T-helper 17 cell (primary cell): ENCODE data around the gene BACE1-AS. TPM values are rescaled to one million over a fixed set of nuclear protein-coding genes. Genes with fewer than 3 reads are reported as not detected.

Experiments
- ATAC-seq: fragments of 150-1000 bp; cut with Tn5 transposase; 2 replicates; pipeline ENCODE4 v1.10.0; 2021; ENCODE audit warnings: mild to moderate bottlenecking, moderate library complexity
- DNase-seq, 3 donors: peaks; one replicate each; pipeline versions ENCODE4 v3.0.0 to v3.0.0-alpha.2; 2020 to 2021
- H3K9me3 ChIP-seq: one replicate; pipeline ENCODE4 v1.7.0; 2013; ENCODE audit warnings: low read length, mild to moderate bottlenecking; ENCODE audit not compliant: control insufficient read depth, poor library complexity, severe bottlenecking
- H3K27ac Mint-ChIP-seq: one replicate; pipeline ENCODE4 v1.8.0; 2022; ENCODE audit warnings: mild to moderate bottlenecking, moderate library complexity, mixed read lengths
- H3K27me3 Mint-ChIP-seq: one replicate; pipeline ENCODE4 v1.8.0; 2022; ENCODE audit warnings: mixed read lengths
- H3K36me3 Mint-ChIP-seq: one replicate; pipeline ENCODE4 v1.8.0; 2022; ENCODE audit warnings: low read depth, mixed read lengths
- H3K4me1 Mint-ChIP-seq: one replicate; pipeline ENCODE4 v1.8.0; 2022; ENCODE audit warnings: mild to moderate bottlenecking, mixed read lengths
- H3K4me3 Mint-ChIP-seq: one replicate; pipeline ENCODE4 v1.8.0; 2022; ENCODE audit warnings: mild to moderate bottlenecking, moderate library complexity, mixed read lengths
- total RNA-seq, 4 donors: library from RNA in 2 of 4; stranded (reverse) in 2 of 4; gene quantifications; one replicate each; pipeline ENCODE4 v1.2.3 and lab custom pipeline; 2022 to 2026

The BACE1-AS gene
- total RNA-seq, 2 donors from 2014 or later, result 4.3 to 4.5 TPM

DNA sequence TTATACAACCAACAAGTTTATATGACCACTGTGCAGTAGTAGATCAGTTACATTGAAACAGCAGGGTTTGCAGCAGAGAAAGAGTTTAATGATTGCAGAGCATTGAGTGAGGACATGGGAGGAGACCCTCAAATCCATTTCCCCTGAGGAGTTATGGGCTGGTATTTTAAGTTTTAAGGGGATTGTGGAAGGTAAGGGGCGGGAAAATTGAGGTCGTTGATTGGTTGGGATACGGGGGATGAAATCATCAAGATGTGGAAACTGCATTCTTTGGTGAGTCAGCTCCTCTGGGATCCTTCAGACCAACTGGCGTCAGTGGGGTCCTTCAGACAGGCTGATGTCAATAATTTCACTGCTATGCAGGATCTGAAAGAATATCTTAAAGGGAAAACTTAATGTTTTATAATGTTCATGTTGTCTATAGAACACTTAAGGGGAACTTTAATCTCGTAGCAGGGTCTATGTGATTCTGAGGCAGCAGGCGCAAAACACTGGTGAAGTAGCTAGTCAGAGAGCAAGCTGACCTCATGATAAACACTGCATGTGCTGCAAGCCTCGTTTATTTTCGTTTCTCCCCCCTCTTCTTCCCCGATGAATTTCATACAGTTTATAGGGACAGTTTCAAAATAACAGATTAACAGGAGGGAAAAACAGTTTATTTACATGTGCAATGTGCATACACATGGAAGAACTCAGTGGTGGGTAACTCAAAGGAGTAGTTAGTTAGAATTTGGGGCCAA lies 17.4 kb upstream of the BACE1-AS start:
- Mint-ChIP-seq H3K36me3 (peaks cover 3% of the 10 kb centered on the region), H3K4me3 (no peak overlapping the region), H3K4me1 (peaks cover 18% of the 10 kb centered on the region), H3K27me3 (no peaks in the 10 kb centered on the region), H3K27ac (no peak overlapping the region)
- H3K9me3 ChIP-seq, result no peaks in the 10 kb centered on the region
- no peak for DNase-seq
- no peak for ATAC-seq

DNA sequence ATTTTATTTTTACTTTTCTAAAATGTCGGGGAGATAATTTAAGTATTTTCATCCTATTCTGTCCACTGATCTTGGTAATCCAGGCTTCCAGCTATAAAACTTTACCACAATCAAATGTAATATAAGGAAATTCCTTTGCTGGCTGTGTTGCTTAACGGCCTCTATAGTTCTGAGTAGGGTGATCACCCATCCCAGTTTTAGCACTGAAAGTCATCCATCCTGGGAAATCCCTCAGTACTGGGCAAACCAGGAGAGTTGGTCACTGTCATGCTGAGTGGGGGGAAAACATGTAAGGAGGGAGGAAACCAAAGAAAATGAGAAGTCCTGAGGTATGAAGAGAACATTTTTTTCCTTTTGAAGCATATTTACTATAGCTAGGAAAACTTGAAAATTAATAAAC lies 12.8 kb upstream of the BACE1-AS start:
- ATAC-seq, result no peak
- Mint-ChIP-seq H3K4me3 (peak overlapping the region; percentile 58), H3K4me1 (peaks cover 47% of the 10 kb centered on the region)

DNA sequence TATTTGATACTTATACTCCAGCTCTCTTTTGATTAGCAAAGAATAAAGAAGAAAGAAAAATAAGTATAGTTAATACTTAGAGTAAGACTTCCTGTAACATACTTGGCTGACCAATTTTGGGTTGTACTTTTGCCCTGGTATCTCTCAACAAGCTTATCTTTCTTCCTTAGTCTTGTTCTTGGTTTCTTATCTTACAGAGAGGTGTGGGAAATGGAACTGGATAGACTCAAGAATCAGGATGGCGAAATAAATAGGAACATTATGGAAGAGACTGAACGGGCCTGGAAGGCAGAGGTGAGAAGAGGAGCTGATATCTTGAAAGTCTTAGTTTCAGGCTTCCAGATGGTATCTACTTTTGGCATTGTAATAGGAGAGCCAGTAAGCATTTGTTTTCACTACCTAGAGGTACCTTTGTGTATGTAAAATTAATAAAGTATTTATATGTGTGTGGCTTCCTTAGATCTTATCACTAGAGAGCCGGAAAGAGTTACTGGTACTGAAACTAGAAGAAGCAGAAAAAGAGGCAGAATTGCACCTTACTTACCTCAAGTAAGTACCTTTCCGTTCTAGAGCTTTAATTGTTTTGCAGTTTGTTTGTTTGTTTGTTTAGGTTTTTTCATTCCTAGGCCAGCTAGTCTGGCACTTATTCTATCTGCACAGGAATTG lies 11.3 kb upstream of the BACE1-AS start:
- peaks cover 8% of the 10 kb centered on the region for H3K36me3 Mint-ChIP-seq
- DNase-seq (no peak), ATAC-seq (peak; percentile 82)
- no peaks in the 10 kb centered on the region for H3K9me3 ChIP-seq
- H3K4me1 Mint-ChIP-seq, result peaks cover 43% of the 10 kb centered on the region
- peak overlapping the region; percentile 88 for H3K4me3 Mint-ChIP-seq
- peak overlapping the region; percentile 93 for H3K27ac Mint-ChIP-seq
- no peaks in the 10 kb centered on the region for H3K27me3 Mint-ChIP-seq

More for the DNA sequence above, 12.8 kb upstream of the BACE1-AS start:
- no peaks in the 10 kb centered on the region for H3K9me3 ChIP-seq
- no peak for DNase-seq
- Mint-ChIP-seq H3K36me3 (peaks cover 10% of the 10 kb centered on the region), H3K27ac (peak overlapping the region; percentile 93), H3K27me3 (no peaks in the 10 kb centered on the region)

DNA sequence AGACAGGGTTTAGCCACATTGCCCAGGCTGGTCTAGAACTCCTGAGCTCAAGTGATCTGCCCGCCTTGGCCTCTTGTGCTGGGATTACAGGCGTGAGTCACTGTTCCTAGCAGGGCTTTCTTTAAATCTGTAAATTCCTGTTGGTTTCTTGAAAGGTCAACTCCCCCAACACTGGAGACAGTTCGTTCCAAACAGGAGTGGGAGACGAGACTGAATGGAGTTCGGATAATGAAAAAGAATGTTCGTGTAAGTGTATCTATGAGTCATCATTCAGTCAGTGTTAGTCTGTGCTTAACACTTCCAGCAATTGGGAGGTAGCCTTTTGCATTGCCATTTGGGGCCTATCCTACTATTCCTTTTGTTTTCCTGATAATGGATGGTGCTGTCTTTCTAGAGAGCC lies 10.0 kb upstream of the BACE1-AS start:
- Mint-ChIP-seq H3K27me3 (no peaks in the 10 kb centered on the region), H3K27ac (peak overlapping the region; percentile 93), H3K4me3 (peak overlapping the region; percentile 88), H3K4me1 (peaks cover 32% of the 10 kb centered on the region), H3K36me3 (peaks cover 11% of the 10 kb centered on the region)
- no peaks in the 10 kb centered on the region for H3K9me3 ChIP-seq
- ATAC-seq, result no peak
- DNase-seq, result no peak

DNA sequence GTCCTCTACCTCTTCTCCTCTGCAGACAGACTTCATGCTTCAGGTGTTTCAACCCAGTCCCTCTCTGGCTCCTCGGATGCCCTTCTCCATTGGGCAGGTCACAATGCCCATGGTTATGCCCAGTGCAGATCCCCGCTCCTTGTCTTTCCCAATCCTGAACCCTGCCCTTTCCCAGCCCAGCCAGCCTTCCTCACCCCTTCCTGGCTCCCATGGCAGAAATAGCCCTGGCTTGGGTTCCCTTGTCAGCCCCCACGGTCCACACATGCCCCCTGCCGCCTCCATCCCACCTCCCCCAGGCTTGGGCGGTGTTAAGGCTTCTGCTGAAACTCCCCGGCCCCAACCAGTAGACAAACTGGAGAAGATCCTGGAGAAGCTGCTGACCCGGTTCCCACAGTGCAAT lies 9.3 kb upstream of the BACE1-AS start:
- DNase-seq (no peak), ATAC-seq (no peak)
- peak overlapping the region; percentile 63 for H3K4me3 Mint-ChIP-seq
- no peaks in the 10 kb centered on the region for H3K27me3 Mint-ChIP-seq
- H3K4me1 Mint-ChIP-seq, result peaks cover 36% of the 10 kb centered on the region
- peaks cover 11% of the 10 kb centered on the region for H3K36me3 Mint-ChIP-seq
- peak overlapping the region; percentile 93 for H3K27ac Mint-ChIP-seq
- no peaks in the 10 kb centered on the region for H3K9me3 ChIP-seq

DNA sequence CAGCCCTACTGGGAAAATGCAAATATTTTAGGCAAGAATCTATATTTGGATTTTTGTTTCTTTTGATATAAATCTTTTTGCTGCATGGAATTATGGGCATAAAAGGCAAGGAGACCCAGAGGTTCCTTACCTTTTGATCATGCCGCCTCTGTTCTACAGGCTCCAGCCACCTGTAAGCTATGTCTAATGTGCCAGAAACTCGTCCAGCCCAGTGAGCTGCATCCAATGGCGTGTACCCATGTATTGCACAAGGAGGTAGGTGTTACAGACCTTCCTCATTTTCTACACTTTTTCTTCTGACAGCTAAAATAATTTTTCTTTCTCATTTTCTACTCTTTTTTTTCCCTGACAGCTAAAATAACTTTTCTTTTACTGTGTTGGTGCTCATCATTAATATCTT lies 8.2 kb upstream of the BACE1-AS start:
- H3K36me3 Mint-ChIP-seq, result peaks cover 11% of the 10 kb centered on the region

DNA sequence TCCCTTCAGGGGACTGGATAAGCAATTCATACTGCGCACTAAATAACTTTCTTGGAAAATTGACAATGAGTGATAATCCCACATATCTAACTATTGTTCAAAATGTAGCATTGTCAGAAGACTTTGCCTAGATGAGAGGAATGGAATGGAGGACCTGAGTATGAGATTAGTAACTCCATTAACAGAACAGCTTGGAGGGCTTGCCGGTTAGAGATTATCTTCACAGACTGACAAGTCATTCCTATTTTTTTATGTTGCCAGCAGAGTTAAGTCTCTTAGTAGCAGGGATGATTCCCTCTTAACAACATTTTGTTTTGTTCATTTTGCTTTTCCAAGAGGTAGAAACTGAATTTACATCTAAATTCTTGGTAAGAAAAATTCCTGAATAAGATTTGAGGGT lies 7.1 kb upstream of the BACE1-AS start:
- no peak for ATAC-seq
- DNase-seq, result no peak
- Mint-ChIP-seq H3K27me3 (no peaks in the 10 kb centered on the region), H3K4me1 (peaks cover 34% of the 10 kb centered on the region), H3K27ac (no peak overlapping the region), H3K36me3 (peaks cover 13% of the 10 kb centered on the region), H3K4me3 (no peak overlapping the region)
- no peaks in the 10 kb centered on the region for H3K9me3 ChIP-seq

More for the DNA sequence above, 8.2 kb upstream of the BACE1-AS start:
- H3K27me3 Mint-ChIP-seq, result no peaks in the 10 kb centered on the region
- H3K9me3 ChIP-seq, result no peaks in the 10 kb centered on the region
- H3K4me1 Mint-ChIP-seq, result peaks cover 38% of the 10 kb centered on the region
- no peak for DNase-seq
- peak overlapping the region; percentile 93 for H3K27ac Mint-ChIP-seq
- no peak for ATAC-seq
- no peak overlapping the region for H3K4me3 Mint-ChIP-seq

DNA sequence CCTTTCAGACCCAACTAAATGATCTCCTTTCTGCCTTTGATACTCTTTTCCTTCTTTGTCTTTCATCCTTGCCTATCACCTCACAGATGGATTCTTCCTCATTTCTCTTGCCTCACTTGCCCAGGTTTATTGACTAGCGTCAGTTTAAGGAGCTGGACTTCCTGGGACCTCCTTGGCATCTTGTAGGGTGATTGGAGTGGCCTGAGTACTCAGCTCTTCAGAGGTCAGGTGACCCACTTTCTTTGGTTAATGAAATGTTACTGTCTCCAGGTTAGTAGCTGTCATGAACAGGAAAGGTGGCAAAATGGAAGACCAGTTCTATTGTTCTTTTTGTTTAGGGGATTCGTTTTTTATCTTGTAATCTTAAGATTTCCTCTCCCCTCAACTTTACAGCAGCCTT lies 4.6 kb upstream of the BACE1-AS start:
- H3K36me3 Mint-ChIP-seq, result peaks cover 16% of the 10 kb centered on the region
- peak overlapping the region; percentile 68 for H3K27ac Mint-ChIP-seq
- ATAC-seq (no peak), DNase-seq (no peak)
- H3K4me1 Mint-ChIP-seq, result peaks cover 15% of the 10 kb centered on the region
- H3K27me3 Mint-ChIP-seq, result no peaks in the 10 kb centered on the region
- H3K4me3 Mint-ChIP-seq, result no peak overlapping the region
- H3K9me3 ChIP-seq, result no peaks in the 10 kb centered on the region

DNA sequence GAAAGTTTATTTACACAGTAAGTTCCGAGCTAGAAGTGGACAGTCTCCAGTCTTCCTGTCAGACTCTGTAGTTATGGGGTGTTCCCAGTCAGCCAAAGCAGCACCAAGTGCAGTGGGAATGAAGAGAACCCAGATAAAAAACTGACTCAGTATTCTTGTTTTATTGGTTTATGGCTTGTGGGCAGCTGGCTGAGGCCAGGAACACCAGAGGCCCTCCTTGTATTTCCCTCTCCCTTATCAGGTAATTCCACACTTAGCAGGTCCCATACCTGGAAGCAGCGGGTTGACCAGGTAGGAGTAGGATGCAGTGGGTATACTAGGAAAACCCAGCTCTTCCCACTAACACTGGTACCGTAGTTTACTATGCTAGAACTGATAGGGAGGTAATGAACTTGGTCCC lies 3.5 kb upstream of the BACE1-AS start:
- Mint-ChIP-seq H3K27me3 (no peaks in the 10 kb centered on the region), H3K27ac (peak overlapping the region; percentile 68)
- no peak for ATAC-seq

DNA sequence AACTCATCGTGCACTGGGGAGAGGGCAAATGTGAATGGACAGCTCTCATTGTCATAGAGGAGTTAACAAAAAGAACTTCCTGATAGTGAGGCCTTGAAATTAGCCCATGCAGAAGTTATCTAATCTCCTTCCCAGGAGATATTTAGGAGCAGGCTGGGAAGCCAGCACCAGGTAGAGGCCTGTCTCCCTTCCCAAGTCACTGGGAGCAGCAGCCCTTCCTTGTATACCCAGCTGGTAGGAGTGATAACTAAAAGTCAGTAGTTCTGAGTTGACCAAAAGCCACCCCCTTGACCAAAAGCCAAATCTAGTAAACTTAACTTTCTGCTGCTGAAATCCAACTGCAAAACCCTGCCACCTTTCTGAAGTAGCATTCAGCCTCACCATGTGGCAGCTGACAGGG lies 1.4 kb upstream of the BACE1-AS start:
- Mint-ChIP-seq H3K4me1 (peaks cover 8% of the 10 kb centered on the region), H3K27ac (peak overlapping the region; percentile 78), H3K27me3 (no peaks in the 10 kb centered on the region), H3K36me3 (peaks cover 8% of the 10 kb centered on the region), H3K4me3 (no peak overlapping the region)
- H3K9me3 ChIP-seq, result no peaks in the 10 kb centered on the region
- ATAC-seq (no peak), DNase-seq (no peak)

More for the DNA sequence above, 3.5 kb upstream of the BACE1-AS start:
- no peaks in the 10 kb centered on the region for H3K9me3 ChIP-seq
- no peak overlapping the region for H3K4me3 Mint-ChIP-seq
- DNase-seq, result no peak
- H3K36me3 Mint-ChIP-seq, result peaks cover 9% of the 10 kb centered on the region
- H3K4me1 Mint-ChIP-seq, result peaks cover 6% of the 10 kb centered on the region

DNA sequence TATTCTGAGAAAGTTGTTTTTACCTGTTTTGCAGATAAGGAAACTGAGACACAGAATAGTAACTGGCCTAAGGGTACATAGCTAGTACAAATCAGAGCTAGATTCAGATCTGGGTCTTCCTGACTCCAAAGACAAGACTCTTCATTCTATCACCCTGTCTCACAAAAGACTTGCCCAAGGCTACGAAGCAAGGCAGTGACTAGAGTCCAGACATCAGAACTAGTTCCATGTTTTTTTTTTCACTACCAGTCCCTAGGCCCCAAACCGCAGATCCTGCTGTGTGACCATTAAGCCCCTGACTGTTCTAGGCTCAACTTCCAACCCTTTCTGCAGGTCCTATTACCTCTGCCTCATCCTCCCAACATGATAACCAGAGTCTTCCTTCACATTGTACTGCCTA lies 1.5 kb downstream of the BACE1-AS start:
- peaks cover 5% of the 10 kb centered on the region for H3K36me3 Mint-ChIP-seq
- no peak for DNase-seq
- H3K9me3 ChIP-seq, result no peaks in the 10 kb centered on the region
- no peak overlapping the region for H3K27ac Mint-ChIP-seq
- peaks cover 5% of the 10 kb centered on the region for H3K4me1 Mint-ChIP-seq
- H3K27me3 Mint-ChIP-seq, result no peaks in the 10 kb centered on the region
- H3K4me3 Mint-ChIP-seq, result no peak overlapping the region
- no peak for ATAC-seq

DNA sequence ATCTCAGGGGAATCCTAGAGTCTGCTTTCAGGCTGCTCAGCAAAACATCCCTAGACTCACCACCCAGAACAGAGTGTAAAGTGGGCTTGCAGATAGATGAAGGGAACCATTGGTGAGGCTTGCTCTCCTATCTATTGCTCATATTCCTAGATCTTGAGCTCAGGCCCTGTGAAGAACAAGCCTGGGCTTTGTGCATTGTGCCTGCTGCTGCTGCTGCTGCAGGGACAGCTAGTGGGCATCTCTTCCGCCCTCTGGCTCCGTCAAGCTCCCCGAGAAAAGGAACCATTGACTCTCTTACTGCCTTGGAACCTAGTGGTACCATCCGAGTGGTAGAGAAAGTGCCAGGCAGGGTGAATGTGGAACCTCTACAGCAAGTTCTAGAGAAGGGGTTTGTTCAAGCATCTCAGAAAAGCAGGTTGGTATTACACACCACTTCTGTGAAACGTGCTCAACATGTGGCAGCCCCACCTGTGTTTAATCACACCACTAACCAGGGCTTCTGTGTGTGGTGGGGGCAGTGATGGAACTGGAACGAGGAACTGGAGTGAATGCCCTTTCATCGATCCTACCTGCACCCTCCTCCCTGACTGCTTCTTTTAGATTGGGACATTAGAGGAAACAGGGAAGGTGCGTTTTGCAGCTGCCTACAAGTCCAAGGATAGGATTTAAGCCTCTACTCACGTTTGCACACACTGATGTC lies 4.4 kb downstream of the BACE1-AS start:
- Mint-ChIP-seq H3K36me3 (no peaks in the 10 kb centered on the region), H3K4me3 (no peak overlapping the region), H3K4me1 (peaks cover 8% of the 10 kb centered on the region), H3K27ac (no peak overlapping the region), H3K27me3 (peaks cover 2% of the 10 kb centered on the region)
- no peak for ATAC-seq
- no peaks in the 10 kb centered on the region for H3K9me3 ChIP-seq
- DNase-seq, result no peak

DNA sequence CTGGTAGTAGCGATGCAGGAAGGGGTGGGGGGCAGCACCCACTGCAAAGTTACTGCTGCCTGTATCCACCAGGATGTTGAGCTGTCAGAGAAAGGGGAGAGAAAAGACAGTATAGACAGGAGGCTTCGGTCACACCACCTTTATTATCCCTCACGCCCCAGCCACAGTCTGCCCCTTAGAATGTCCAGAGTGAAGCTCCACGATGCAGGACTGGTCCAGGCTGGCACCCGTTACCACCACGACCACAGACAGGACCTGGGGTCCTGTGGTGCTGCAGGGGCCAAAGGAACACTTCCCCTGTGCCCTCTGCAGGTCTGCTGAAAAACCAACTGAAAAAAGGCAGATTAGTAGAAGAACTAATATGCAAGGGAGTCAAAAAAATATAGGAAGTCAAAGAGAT lies 5.7 kb downstream of the BACE1-AS start:
- peaks cover 13% of the 10 kb centered on the region for H3K4me1 Mint-ChIP-seq
- ATAC-seq (no peak), DNase-seq (no peak)
- H3K9me3 ChIP-seq, result no peaks in the 10 kb centered on the region
- peaks cover 3% of the 10 kb centered on the region for H3K36me3 Mint-ChIP-seq
- H3K27me3 Mint-ChIP-seq, result peaks cover 13% of the 10 kb centered on the region
- H3K27ac Mint-ChIP-seq, result peak overlapping the region; percentile 81
- H3K4me3 Mint-ChIP-seq, result no peak overlapping the region
